HepG2 (cell line): ENCODE measurements around the gene PCNA. TPM values are rescaled to one million over a fixed set of nuclear protein-coding genes. Genes with fewer than 3 reads are reported as not detected.

Experiments used
- FLYWCH1 ChIP-seq: sonication (generic); formaldehyde crosslinking; IDR thresholded peaks from 2 replicates; pipeline ENCODE4 v1.8.1; 2023; ENCODE audit warnings: mild to moderate bottlenecking, missing genetic modification reagents
- TSC22D2 ChIP-seq: sonication (generic); formaldehyde crosslinking; IDR thresholded peaks from 2 replicates; pipeline ENCODE4 v1.5.1; 2020; ENCODE audit warnings: missing genetic modification reagents, mild to moderate bottlenecking, borderline replicate concordance
- ZMYM4 ChIP-seq: sonication (generic); formaldehyde crosslinking; IDR thresholded peaks from 2 replicates; pipeline ENCODE4 v1.8.1; 2023; ENCODE audit warnings: mild to moderate bottlenecking, missing genetic modification reagents
- ZNF251 ChIP-seq: sonication (generic); formaldehyde crosslinking; IDR thresholded peaks from 2 replicates; pipeline ENCODE4 v1.9.0; 2021; ENCODE audit warnings: mild to moderate bottlenecking, missing genetic modification reagents
- ZNF382 ChIP-seq: sonication (generic); formaldehyde crosslinking; IDR thresholded peaks from 2 replicates; pipeline ENCODE4 v1.5.0; 2020; ENCODE audit warnings: missing genetic modification reagents, mild to moderate bottlenecking, borderline replicate concordance
- ZNF790 ChIP-seq: sonication (generic); formaldehyde crosslinking; IDR thresholded peaks from 2 replicates; pipeline ENCODE4 v1.8.0; 2022; ENCODE audit warnings: missing genetic modification reagents, mild to moderate bottlenecking, borderline replicate concordance
- polyA plus RNA-seq, 8 experiments: library from polyadenylated mRNA; depleted of rRNA in 3 of 8; stranded (reverse) in 7 of 8; unstranded in 1 of 8; fragments of >200 nt; fragmentation: Illumina TruSeq in 4 of 8; extraction: Trizol in 4 of 8; gene quantifications; 2 replicates each; pipeline versions ENCODE4 v1.2.1 to v1.2.3, GENCODE V29; 2011 to 2016; ENCODE audit warnings: low read depth in 4 of 8, missing spikeins in 1 of 8, mixed read lengths in 1 of 8; ENCODE audit not compliant: insufficient read depth in 1 of 8
- total RNA-seq, 5 experiments: library from RNA; depleted of rRNA; stranded (reverse); fragments of >200 nt; fragmentation: Illumina TruSeq; extraction: Trizol; gene quantifications; 2 replicates each; pipeline ENCODE4 v1.2.3, GENCODE V29; 2016; ENCODE audit warnings: low read depth in 1 of 5
- TF ChIP-seq, protein P1 (sequence below): sonication (generic); formaldehyde crosslinking; IDR thresholded peaks from 2 replicates; pipeline ENCODE4 v1.4.0; 2020; ENCODE audit warnings: missing genetic modification reagents, borderline replicate concordance
- TF ChIP-seq, protein P2 (sequence below): sonication (generic); formaldehyde crosslinking; IDR thresholded peaks from 2 replicates; pipeline ENCODE4 v1.4.0; 2020; ENCODE audit warnings: low read depth, mild to moderate bottlenecking, missing genetic modification reagents
- TF ChIP-seq, protein P3 (sequence below): sonication (generic); formaldehyde crosslinking; IDR thresholded peaks from 2 replicates; pipeline ENCODE4 v1.5.1; 2020; ENCODE audit warnings: mild to moderate bottlenecking, missing genetic modification reagents, moderate library complexity
- TF ChIP-seq, protein P4 (sequence below): sonication (generic); formaldehyde crosslinking; IDR thresholded peaks from 2 replicates; pipeline ENCODE4 v1.8.1; 2023; ENCODE audit warnings: missing genetic modification reagents, mild to moderate bottlenecking, borderline replicate concordance
- TF ChIP-seq, protein P5 (sequence below): sonication (generic); formaldehyde crosslinking; IDR thresholded peaks from 2 replicates; pipeline ENCODE4 v1.5.0; 2020; ENCODE audit warnings: missing genetic modification reagents
- TF ChIP-seq, protein P6 (sequence below): IDR thresholded peaks from 2 replicates; pipeline ENCODE4 v1.6.1; 2012; ENCODE audit warnings: low read length, improper control_type of control experiment
- TF ChIP-seq, protein P7 (sequence below): fragments of 450-650 bp; IDR thresholded peaks from 2 replicates; pipeline ENCODE4 v1.6.1; 2016

PCNA gene
- total and polyA plus RNA-seq, 2 of the 13 experiments (the other 11 are each of a cell fraction or from before 2014, with no cell fraction given), result 229 to 655 TPM

DNA sequence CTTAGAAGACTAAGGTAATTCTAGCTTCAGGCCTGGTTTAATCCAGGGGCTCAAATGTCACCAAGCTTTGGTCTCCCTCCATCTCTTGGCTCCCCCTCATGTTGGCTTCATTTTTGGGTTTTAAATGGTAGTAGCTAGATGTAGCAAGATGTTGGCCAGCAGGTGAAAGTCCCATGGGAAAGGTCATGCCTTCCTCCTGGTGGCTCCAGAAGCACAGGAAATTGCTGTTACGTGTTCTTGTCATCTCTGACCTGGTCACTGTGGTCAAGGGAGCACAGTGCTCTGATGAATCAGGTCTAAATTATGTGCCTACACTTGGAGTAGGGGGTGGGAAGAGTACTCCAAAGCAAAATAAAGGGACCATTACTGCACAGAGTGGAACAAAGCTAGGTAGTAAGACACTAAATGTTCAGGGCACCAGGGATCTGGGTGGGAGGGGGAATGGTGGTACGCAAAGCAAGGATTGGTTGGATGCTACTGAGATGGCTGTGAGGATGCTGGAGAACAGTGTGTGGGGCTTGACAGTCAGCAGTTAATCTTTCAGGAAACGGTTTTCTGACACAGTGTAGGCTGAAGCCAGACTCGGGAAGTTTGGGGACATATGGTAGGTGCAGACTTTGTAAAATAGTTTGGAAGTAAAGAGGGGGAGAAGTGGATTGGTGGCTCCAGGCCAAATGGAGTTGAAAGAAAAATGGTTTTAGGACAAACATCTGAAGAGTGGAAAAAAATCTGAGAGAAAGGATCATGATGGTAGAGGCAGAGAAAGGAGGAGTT lies 37.1 kb upstream of the PCNA start (continued):
- TF ChIP-seq, protein P1, sequence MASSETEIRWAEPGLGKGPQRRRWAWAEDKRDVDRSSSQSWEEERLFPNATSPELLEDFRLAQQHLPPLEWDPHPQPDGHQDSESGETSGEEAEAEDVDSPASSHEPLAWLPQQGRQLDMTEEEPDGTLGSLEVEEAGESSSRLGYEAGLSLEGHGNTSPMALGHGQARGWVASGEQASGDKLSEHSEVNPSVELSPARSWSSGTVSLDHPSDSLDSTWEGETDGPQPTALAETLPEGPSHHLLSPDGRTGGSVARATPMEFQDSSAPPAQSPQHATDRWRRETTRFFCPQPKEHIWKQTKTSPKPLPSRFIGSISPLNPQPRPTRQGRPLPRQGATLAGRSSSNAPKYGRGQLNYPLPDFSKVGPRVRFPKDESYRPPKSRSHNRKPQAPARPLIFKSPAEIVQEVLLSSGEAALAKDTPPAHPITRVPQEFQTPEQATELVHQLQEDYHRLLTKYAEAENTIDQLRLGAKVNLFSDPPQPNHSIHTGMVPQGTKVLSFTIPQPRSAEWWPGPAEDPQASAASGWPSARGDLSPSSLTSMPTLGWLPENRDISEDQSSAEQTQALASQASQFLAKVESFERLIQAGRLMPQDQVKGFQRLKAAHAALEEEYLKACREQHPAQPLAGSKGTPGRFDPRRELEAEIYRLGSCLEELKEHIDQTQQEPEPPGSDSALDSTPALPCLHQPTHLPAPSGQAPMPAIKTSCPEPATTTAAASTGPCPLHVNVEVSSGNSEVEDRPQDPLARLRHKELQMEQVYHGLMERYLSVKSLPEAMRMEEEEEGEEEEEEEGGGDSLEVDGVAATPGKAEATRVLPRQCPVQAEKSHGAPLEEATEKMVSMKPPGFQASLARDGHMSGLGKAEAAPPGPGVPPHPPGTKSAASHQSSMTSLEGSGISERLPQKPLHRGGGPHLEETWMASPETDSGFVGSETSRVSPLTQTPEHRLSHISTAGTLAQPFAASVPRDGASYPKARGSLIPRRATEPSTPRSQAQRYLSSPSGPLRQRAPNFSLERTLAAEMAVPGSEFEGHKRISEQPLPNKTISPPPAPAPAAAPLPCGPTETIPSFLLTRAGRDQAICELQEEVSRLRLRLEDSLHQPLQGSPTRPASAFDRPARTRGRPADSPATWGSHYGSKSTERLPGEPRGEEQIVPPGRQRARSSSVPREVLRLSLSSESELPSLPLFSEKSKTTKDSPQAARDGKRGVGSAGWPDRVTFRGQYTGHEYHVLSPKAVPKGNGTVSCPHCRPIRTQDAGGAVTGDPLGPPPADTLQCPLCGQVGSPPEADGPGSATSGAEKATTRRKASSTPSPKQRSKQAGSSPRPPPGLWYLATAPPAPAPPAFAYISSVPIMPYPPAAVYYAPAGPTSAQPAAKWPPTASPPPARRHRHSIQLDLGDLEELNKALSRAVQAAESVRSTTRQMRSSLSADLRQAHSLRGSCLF (CRISPR knock-in tag), result no peak
- TF ChIP-seq, protein P2, sequence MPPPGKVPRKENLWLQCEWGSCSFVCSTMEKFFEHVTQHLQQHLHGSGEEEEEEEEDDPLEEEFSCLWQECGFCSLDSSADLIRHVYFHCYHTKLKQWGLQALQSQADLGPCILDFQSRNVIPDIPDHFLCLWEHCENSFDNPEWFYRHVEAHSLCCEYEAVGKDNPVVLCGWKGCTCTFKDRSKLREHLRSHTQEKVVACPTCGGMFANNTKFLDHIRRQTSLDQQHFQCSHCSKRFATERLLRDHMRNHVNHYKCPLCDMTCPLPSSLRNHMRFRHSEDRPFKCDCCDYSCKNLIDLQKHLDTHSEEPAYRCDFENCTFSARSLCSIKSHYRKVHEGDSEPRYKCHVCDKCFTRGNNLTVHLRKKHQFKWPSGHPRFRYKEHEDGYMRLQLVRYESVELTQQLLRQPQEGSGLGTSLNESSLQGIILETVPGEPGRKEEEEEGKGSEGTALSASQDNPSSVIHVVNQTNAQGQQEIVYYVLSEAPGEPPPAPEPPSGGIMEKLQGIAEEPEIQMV (CRISPR knock-in tag), result no peak
- TF ChIP-seq, protein P3, sequence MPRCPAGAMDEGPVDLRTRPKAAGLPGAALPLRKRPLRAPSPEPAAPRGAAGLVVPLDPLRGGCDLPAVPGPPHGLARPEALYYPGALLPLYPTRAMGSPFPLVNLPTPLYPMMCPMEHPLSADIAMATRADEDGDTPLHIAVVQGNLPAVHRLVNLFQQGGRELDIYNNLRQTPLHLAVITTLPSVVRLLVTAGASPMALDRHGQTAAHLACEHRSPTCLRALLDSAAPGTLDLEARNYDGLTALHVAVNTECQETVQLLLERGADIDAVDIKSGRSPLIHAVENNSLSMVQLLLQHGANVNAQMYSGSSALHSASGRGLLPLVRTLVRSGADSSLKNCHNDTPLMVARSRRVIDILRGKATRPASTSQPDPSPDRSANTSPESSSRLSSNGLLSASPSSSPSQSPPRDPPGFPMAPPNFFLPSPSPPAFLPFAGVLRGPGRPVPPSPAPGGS, result no peak
- TF ChIP-seq FLYWCH1 (CRISPR knock-in tag), result no peak
- TF ChIP-seq ZNF382 (CRISPR knock-in tag), result no peak
- TF ChIP-seq ZMYM4 (CRISPR knock-in tag), result peak; percentile 59; the same call in 1 of the 2 replicates
- TF ChIP-seq, protein P4, sequence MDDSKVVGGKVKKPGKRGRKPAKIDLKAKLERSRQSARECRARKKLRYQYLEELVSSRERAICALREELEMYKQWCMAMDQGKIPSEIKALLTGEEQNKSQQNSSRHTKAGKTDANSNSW (CRISPR knock-in tag), result no peak
- TF ChIP-seq, protein P5, sequence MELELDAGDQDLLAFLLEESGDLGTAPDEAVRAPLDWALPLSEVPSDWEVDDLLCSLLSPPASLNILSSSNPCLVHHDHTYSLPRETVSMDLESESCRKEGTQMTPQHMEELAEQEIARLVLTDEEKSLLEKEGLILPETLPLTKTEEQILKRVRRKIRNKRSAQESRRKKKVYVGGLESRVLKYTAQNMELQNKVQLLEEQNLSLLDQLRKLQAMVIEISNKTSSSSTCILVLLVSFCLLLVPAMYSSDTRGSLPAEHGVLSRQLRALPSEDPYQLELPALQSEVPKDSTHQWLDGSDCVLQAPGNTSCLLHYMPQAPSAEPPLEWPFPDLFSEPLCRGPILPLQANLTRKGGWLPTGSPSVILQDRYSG, result no peak
- TF ChIP-seq, protein P6, sequence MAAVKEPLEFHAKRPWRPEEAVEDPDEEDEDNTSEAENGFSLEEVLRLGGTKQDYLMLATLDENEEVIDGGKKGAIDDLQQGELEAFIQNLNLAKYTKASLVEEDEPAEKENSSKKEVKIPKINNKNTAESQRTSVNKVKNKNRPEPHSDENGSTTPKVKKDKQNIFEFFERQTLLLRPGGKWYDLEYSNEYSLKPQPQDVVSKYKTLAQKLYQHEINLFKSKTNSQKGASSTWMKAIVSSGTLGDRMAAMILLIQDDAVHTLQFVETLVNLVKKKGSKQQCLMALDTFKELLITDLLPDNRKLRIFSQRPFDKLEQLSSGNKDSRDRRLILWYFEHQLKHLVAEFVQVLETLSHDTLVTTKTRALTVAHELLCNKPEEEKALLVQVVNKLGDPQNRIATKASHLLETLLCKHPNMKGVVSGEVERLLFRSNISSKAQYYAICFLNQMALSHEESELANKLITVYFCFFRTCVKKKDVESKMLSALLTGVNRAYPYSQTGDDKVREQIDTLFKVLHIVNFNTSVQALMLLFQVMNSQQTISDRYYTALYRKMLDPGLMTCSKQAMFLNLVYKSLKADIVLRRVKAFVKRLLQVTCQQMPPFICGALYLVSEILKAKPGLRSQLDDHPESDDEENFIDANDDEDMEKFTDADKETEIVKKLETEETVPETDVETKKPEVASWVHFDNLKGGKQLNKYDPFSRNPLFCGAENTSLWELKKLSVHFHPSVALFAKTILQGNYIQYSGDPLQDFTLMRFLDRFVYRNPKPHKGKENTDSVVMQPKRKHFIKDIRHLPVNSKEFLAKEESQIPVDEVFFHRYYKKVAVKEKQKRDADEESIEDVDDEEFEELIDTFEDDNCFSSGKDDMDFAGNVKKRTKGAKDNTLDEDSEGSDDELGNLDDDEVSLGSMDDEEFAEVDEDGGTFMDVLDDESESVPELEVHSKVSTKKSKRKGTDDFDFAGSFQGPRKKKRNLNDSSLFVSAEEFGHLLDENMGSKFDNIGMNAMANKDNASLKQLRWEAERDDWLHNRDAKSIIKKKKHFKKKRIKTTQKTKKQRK, result no peak
- no peak for TF ChIP-seq TSC22D2 (CRISPR knock-in tag)
- TF ChIP-seq, protein P7, sequence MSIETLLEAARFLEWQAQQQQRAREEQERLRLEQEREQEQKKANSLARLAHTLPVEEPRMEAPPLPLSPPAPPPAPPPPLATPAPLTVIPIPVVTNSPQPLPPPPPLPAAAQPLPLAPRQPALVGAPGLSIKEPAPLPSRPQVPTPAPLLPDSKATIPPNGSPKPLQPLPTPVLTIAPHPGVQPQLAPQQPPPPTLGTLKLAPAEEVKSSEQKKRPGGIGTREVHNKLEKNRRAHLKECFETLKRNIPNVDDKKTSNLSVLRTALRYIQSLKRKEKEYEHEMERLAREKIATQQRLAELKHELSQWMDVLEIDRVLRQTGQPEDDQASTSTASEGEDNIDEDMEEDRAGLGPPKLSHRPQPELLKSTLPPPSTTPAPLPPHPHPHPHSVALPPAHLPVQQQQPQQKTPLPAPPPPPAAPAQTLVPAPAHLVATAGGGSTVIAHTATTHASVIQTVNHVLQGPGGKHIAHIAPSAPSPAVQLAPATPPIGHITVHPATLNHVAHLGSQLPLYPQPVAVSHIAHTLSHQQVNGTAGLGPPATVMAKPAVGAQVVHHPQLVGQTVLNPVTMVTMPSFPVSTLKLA, result no peak
- TF ChIP-seq ZNF251 (CRISPR knock-in tag), result no peak
- TF ChIP-seq ZNF790 (CRISPR knock-in tag), result no peak
